ENCODE data around the gene SMOC2.
"Not testable (repeated sequence)": the region's sequence is repeated elsewhere in the genome, so short reads cannot be mapped to it uniquely, and the experiment has no call there.

The SMOC2 gene

GRCh38 chr6:168705271-168705670, 264.3 kb downstream of the SMOC2 start:
- not testable (repeated sequence) for DNase-seq

DNA sequence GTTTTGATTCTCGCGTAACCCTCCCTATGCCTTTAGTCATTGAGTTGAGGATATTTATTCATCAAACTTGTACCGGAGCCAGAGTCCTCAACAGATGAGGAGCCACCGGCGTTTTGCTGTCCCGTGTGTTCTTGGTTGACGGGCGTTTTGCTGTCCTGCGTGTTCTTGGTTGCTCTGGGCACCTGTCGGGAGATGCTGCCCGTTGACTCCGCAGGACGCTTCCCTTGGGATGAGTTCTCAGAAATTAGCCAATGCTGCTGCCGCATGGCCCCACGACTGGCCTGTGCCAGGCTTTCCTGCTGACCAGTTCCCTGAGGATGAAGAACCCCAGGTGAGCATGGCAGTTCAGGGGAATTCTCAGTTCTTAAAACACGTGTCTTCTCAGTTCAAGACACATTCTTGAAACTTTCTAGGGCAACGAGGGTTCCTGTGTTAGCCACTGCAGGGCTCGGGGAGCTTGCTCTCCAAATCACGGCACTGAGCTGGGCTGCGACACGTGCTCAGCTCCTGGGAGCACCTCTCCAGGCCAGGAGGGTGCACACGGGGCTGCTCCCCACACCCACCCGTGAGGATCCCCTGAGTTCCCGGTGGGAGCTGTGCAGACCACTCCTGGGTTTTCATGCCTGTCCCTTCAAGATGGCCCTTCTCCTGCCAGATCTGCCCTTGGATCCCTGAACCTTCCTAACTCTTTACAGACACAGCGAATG, 265.6 kb downstream of the SMOC2 start:
- DNase-seq: no peak

DNA sequence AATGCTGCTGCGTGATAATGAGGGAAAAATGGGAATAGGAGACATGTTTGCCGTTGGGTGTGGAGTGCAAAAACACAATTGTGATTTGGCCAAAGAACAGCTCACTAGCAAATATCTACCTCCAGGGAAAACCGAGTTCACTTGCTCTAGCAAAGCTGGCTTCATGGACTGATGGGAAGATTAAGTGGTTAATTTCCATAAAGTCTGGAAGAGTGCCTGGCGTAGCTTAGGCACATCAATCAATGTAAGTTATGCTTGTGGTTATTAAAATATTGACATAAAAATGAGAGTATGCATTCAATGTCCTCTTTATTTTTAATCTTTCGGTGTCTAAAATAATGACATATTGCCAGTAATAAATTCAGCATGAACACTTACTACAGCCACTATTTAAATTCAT, 267.5 kb downstream of the SMOC2 start:
- no peak for DNase-seq

DNA sequence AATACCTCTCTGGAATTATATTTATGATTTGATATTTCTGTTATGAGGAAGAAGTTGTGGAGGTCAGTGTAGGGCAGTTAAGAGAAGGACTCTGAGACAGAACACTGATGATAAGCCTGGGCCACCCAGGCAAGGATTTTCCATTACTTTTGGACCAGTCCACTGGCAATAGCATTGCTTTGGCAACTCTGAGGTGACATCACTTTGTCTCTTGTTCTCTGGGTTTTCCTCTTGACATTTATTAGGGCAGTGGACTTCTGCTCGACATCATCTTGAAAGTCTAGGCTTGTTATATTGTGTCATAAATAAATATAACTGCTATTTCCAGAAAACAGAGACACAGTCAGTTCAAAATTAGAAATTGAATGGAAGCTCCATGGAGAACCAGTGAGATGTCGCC, 268.0 kb downstream of the SMOC2 start:
- DNase-seq: no peak

DNA sequence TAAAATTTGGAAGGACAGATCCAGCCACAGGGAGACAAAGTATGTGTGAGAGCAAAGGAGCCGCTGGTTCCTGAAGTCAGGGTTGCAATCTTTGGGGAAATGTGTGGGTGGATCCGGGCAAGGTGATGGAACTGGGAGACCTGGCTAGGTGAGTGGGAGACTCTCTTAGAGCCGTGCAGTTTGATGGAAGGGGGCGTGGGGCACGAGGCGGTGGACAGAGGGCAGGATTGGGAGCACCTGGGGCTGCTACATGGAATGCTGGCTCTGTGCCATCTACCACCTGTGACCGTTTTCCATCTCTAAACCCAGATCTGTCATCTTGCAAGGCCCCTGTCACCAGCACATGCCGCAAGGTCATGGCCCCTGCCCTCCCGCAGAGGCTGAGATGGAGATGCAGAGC, 268.4 kb downstream of the SMOC2 start:
- no peak for DNase-seq

DNA sequence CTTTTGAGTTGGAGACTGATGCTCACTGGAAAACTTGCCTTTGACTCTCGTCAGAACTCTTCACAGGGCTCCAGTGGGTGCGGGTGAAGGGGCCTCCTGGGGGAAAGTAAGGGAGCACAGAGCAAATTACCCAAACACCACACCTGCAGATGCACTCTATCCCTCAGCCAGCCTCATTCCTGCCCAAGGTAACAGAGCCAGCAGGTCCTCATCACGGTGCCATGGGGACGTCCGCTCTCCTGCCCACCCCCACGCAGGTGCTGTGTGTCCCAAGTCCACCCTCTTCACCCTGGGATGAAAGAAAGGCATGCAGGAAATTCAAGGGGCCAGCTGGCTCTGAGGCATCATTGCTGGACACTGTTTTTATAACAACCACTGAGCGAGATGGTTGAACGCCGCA, 269.0 kb downstream of the SMOC2 start:
- DNase-seq: no peak

GRCh38 chr6:168711049-168711640, 270.2 kb downstream of the SMOC2 start:
- no peak for DNase-seq

DNA sequence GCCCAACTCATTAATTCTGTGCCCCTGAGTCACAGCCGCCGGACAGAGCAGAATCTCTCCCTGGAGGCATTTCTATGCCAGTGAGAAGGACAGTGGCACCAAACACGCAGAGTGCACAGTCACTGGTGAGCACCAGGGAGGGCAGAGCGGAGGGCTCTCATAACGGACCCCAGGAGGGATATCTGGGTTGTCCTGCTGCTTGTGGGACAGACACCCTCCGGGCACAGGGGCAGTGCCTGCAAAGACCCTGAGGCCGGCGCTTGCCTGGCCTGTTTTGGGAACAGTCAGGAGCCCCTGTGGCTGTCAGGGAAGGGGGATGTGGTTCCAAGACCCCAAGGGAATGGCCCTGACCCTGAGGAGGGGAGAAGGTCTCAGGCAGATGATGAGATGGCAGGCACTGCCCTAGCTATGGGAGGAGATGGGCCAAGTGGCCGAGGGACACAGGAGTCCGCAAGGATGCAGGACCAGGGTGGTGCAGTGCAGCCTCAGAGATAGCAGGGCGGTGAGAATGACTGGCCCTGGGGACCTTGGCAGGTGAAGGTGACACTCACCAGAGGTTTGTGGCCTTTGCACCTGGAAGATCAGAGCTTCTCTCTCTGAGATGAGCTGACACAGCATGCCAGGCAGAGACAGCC, 270.8 kb downstream of the SMOC2 start:
- DNase-seq: no peak

DNA sequence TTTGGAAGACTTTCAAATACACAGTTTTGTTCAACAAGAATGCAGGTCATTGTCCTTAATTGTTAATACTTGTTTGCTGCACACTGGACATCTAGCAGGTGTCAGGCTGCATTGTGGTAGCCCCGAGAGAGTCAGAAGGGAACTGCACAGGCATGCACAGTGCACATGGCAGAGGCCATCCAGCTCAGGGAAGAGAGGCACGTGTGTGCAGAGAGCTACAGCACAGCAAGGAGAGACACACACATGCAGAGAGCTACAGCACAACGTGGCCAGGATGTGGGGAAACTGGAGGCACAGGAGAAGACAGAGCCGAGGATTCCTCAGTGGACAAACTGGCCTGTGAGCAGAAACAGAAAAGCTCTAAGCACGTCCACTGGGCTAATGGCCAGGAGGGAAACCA, 272.0 kb downstream of the SMOC2 start:
- DNase-seq: no peak

- no peak for DNase-seq
Measured at GRCh38 chr6:168713839-168714238, 272.9 kb downstream of the SMOC2 start.

DNA sequence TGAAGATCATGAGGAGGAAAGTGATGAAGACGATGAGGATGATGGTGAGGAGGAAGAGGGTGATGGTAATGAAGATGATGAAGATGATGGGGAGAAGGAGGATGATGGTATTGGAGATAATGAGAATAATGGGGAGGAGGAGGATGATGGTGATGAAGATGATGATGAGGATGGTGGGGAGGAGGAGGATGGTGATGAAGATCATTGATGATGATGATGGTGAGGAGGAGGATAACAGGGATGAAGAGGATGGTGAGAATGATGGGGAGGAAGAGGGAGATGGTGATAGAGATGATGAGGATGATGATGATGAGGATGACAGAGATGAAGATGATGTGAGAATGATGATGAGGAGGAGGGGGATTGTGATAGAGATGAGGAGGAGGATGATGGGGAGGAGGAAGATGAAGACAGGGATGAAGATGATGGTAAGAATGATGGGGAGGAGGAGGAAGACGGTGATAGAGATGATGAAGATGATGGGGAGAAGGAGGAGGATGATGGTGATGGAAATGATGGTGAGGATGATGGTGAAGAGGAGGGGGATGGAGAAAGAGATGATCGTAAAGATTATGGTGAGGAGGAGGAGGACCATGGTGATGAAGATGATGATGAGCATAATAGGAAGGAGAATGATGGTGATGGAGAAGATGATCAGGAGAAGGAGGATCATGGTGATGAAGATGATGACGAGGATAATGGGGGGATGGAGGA, 273.7 kb downstream of the SMOC2 start:
- no peak for DNase-seq

DNA sequence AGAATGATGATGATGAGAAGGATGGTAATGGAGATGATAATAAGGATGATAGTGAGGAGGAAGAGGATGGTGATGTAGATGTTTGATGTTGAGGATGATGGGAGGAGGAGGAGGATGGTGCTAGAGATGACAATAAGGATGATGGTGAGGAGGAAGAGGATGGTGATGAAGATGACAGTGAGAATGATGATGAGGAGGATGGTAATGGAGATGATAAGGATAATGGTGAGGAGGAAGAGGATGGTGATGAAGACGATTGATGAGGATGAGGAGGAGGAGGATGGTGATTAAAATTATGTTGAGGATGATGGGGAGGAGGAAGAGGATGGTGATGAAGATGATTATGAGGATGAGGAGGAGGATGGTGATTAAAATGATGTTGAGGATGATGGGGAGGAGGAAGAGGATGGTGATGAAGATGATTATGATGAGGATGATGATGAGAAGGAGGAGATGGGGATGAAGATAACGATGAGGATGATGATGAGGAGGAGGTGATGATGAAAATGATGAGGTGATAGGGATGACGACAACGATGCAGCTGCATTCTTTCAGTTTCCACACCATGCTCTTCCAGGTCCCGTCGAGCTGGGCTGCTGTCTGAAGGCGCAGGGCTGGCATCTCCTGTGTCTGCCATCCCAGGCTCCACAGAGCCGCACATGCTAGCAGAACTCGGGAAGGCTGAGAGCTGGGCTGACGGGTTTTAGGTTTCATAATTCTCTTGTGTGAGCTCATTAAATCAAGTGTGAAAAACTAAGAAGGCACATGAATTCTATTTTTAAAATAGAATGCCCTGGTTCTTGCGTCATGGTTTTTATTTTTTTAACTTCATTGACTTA, 274.9 kb downstream of the SMOC2 start:
- no peak for DNase-seq

DNA sequence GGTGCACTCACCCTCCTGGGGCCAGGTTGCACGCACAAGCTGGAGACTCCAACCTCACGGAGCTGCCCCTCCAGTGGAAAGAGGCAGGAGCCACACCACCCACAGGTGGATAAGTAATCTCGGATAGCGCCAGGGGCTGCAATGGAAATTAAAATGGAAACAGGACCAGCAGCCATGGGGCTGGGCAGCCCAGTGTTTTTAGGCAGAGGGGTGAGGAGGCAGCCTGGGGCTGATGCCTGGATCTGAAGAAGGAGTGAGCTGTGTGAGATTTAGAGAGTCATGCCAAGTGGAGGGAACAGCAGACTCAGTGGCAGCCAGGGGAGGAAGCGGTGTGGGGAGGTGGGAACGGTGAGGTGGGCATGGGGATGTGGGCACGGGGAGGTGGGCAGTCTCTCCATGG, 275.6 kb downstream of the SMOC2 start:
- DNase-seq: no peak

DNA sequence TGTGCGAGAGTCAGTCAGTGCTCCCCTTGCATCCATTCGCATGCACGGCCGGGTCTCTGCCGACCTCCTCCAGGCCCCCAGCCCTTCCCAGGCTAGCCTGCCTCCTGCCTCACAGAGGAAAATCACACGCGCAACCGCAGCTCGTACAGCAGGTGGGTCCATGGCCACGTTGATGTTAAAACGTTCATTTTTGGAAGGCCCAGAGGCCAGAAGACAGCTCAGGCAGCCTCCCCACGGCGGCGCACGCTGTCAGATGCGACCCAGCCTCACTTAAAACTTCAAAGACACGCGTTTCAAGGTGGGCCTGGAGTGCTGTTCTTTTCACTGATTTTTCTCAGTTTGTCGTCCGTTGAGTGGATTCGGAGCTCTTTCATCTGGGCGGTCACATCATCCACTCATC, 276.5 kb downstream of the SMOC2 start:
- no peak for DNase-seq

Data from anterior cingulate cortex (tissue), 58 donors.